Measurements from ENCODE around the gene IFITM10. TPM values are rescaled to one million over a fixed set of nuclear protein-coding genes. Genes with fewer than 3 reads are reported as not detected.
A peak's percentile ranks its signal among the peaks of the same experiment; 100 is the strongest.

The IFITM10 gene
- total and polyA plus RNA-seq, 9 of the 15 experiments (the other 6 are each of a cell fraction or from before 2014, with no cell fraction given) = 0.08 to 0.13 (median 0.09) TPM; not detected in 6

GRCh38 chr11:1731451-1732059 lies 18.8 kb downstream of the IFITM10 start:
- Histone ChIP-seq H3K36me3 (ENCODE audit: control insufficient read depth, insufficient read depth, low read length) (no peaks in the 10 kb centered on the region), H3K79me2 (ENCODE audit: control insufficient read depth, insufficient read depth, low read length) (no peaks in the 10 kb centered on the region), H3K9me3 (replicated peaks; ENCODE audit: control insufficient read depth, insufficient read depth, low read depth, low read length) (peaks cover 8% of the 10 kb centered on the region; the same call in 1 of the 2 replicates), H3K9ac (ENCODE audit: insufficient read depth in 1 of 2, low read depth in 2 of 2, low read length in 2 of 2) (no peak overlapping the region), H3K4me3 (no peak overlapping the region), H3K4me1 (replicated peaks in 1 of 2; ENCODE audit: control insufficient read depth in 2 of 2, insufficient read depth in 2 of 2, low read length in 2 of 2) (no peaks in the 10 kb centered on the region; a peak in 2 of 5 replicates), H3K9me1 (ENCODE audit: control insufficient read depth, insufficient read depth, low read length) (no peaks in the 10 kb centered on the region), H3K27ac (ENCODE audit: extremely low read depth, low read depth, low read length) (no peak overlapping the region; the same call in 2 of the 3 replicates), H3K27me3 (ENCODE audit: control insufficient read depth in 2 of 2, insufficient read depth in 2 of 2, low read length in 2 of 2) (peaks cover 15 to 65% of the 10 kb centered on the region in 2 experiments), H2AFZ (ENCODE audit: low read depth, low read length) (no peak overlapping the region), H3K4me2 (ENCODE audit: insufficient read depth, low read length) (no peak overlapping the region), H4K20me1 (replicated peaks; ENCODE audit: control insufficient read depth, insufficient read depth, low read length) (no peaks in the 10 kb centered on the region)
- 0% methylated on average over 5 of the region's 5 CpGs for WGBS (ENCODE audit: insufficient coverage, low coverage, missing lambda C conversion rate)
- in situ Hi-C loops (cut with MboI) = no loop called here
- FAIRE-seq (peak; percentile 29), DNase-seq (ENCODE audit: extremely low read depth in 1 of 4, low spot score in 3 of 4) (no peak), ATAC-seq (no peak)
- intact Hi-C loops (cut with micrococcal nuclease) = no loop called here
- no TSS peak for BruUV-seq (replicated peaks)
- CTCF ChIA-PET (ENCODE audit: low intra/inter-chr PET ratio) = no interaction called here
- TF ChIP-seq RCOR1 (IDR thresholded peaks at IDR 0.05; ENCODE audit: borderline replicate concordance in 1 of 2, low read depth in 2 of 2, low read length in 2 of 2) (no peak), PHF20 (IDR thresholded peaks at IDR 0.05; ENCODE audit: partially characterized antibody) (peak; percentile 30)
- POLR2A ChIA-PET = no interaction called here

GRCh38 chr11:1730059-1730629 lies 20.3 kb downstream of the IFITM10 start:
- in situ Hi-C loops (cut with MboI) = no loop called here
- Histone ChIP-seq H3K9ac (ENCODE audit: insufficient read depth in 1 of 2, low read depth in 2 of 2, low read length in 2 of 2) (no peak overlapping the region), H3K4me1 (replicated peaks in 1 of 2; ENCODE audit: control insufficient read depth in 2 of 2, insufficient read depth in 2 of 2, low read length in 2 of 2) (no peaks in the 10 kb centered on the region; a peak in 2 of 5 replicates), H3K4me3 (no peak overlapping the region), H2AFZ (ENCODE audit: low read depth, low read length) (no peak overlapping the region), H3K27ac (ENCODE audit: extremely low read depth, low read depth, low read length) (no peak overlapping the region), H3K79me2 (ENCODE audit: control insufficient read depth, insufficient read depth, low read length) (no peaks in the 10 kb centered on the region), H3K9me1 (ENCODE audit: control insufficient read depth, insufficient read depth, low read length) (no peaks in the 10 kb centered on the region), H3K9me3 (replicated peaks; ENCODE audit: control insufficient read depth, insufficient read depth, low read depth, low read length) (peaks cover 7% of the 10 kb centered on the region; the same call in 1 of the 2 replicates), H3K36me3 (ENCODE audit: control insufficient read depth, insufficient read depth, low read length) (no peaks in the 10 kb centered on the region), H3K27me3 (ENCODE audit: control insufficient read depth in 2 of 2, insufficient read depth in 2 of 2, low read length in 2 of 2) (peaks cover 20 to 66% of the 10 kb centered on the region in 2 experiments), H4K20me1 (replicated peaks; ENCODE audit: control insufficient read depth, insufficient read depth, low read length) (no peaks in the 10 kb centered on the region), H3K4me2 (ENCODE audit: insufficient read depth, low read length) (no peak overlapping the region)
- no TSS peak for BruUV-seq (replicated peaks)
- ATAC-seq = no peak
- ChIA-PET CTCF (ENCODE audit: low intra/inter-chr PET ratio) (no interaction called here), POLR2A (interaction anchor here (0.7 kb wide), 1 partner anchor 366 kb away, joined by 3 read pairs; no protein-coding TSS in a partner anchor)
- no peak for DNase-seq (ENCODE audit: extremely low read depth in 1 of 4, low spot score in 3 of 4)
- 4% methylated on average over 11 of the region's 11 CpGs for WGBS (ENCODE audit: insufficient coverage, low coverage, missing lambda C conversion rate)
- FAIRE-seq = no peak
- intact Hi-C loops (cut with micrococcal nuclease) = no loop called here
- TF ChIP-seq VEZF1 (CRISPR knock-in tag; IDR thresholded peaks at IDR 0.05) (no peak), TAF7 (tag; IDR thresholded peaks at IDR 0.05) (no peak), EZH2 (IDR thresholded peaks at IDR 0.05; ENCODE audit: borderline replicate concordance, low read depth, low read length) (no peak), ZNF134 (CRISPR knock-in tag; conservative IDR thresholded peaks at IDR 0.05) (no peak), MTA2 (IDR thresholded peaks at IDR 0.05; ENCODE audit: low read depth) (no peak), FOXA3 (CRISPR knock-in tag; conservative IDR thresholded peaks at IDR 0.05 in 1 of 2, IDR thresholded peaks at IDR 0.05 in 1 of 2) (no peak), BACH1 (tag; IDR thresholded peaks at IDR 0.05) (no peak), ILK (tag; IDR thresholded peaks at IDR 0.05; ENCODE audit: borderline replicate concordance, low read depth) (no peak), HOMEZ (CRISPR knock-in tag; IDR thresholded peaks at IDR 0.05) (no peak), ZNF561 (CRISPR knock-in tag; conservative IDR thresholded peaks at IDR 0.05) (no peak)

Measured in K562 (cell line).